SU-DHL-6 (cell line): ENCODE results near the gene ITGAE.

Experiments
- H2AFZ ChIP-seq: fragments of 200-600 bp; sonication (generic); 2 replicates; pipeline ENCODE4 v1.6.1; 2014; ENCODE audit warnings: low read depth, mild to moderate bottlenecking, moderate library complexity, mixed read lengths, antibody characterized with exemption, low read length; ENCODE audit not compliant: severe bottlenecking
- H3F3A ChIP-seq: fragments of 200-600 bp; shearing (Covaris generic); 2 replicates; pipeline ENCODE4 v1.6.0; 2016; ENCODE audit warnings: antibody characterized with exemption, mild to moderate bottlenecking; ENCODE audit not compliant: insufficient read depth
- H3K27ac ChIP-seq: fragments of 200-600 bp; sonication (generic); 2 replicates; pipeline ENCODE4 v1.5.1; 2016; ENCODE audit warnings: low read depth, mild to moderate bottlenecking, low read length, moderate library complexity, mixed read lengths
- H3K27me3 ChIP-seq: fragments of 200-600 bp; sonication (generic), shearing (Covaris generic); 2 replicates; pipeline ENCODE4 v1.6.0; 2014; ENCODE audit warnings: mild to moderate bottlenecking, low read length
- H3K36me3 ChIP-seq: fragments of 200-600 bp; sonication (generic); 2 replicates; pipeline ENCODE4 v1.6.1; 2014; ENCODE audit warnings: mild to moderate bottlenecking, low read length, mixed read lengths
- H3K4me2 ChIP-seq: fragments of 300-600, 200-600 bp; shearing (Covaris generic), sonication (generic); 2 replicates; pipeline ENCODE4 v1.6.0; 2014; ENCODE audit warnings: low read length, low read depth, mild to moderate bottlenecking; ENCODE audit not compliant: poor library complexity, severe bottlenecking
- H3K4me3 ChIP-seq: fragments of 200-600 bp; sonication (generic); 2 replicates; pipeline ENCODE4 v1.5.1; 2014; ENCODE audit warnings: antibody characterized with exemption, low read length, mild to moderate bottlenecking, mixed read lengths; ENCODE audit not compliant: insufficient read depth, poor library complexity, severe bottlenecking
- H3K79me2 ChIP-seq: fragments of 200-600 bp; sonication (generic); 2 replicates; pipeline ENCODE4 v1.6.1; 2014; ENCODE audit warnings: mild to moderate bottlenecking, low read length, moderate library complexity; ENCODE audit not compliant: insufficient read depth
- H3K9ac ChIP-seq: fragments of 200-600 bp; sonication (generic); 2 replicates; pipeline ENCODE4 v1.7.0; 2014; ENCODE audit warnings: mild to moderate bottlenecking, low read length
- H3K9me2 ChIP-seq: fragments of 200-600 bp; sonication (generic); replicated peaks from 2 replicates; pipeline ENCODE4 v1.6.1; 2014; ENCODE audit warnings: low read length; ENCODE audit not compliant: insufficient read depth
- H3K9me3 ChIP-seq: fragments of 200-600 bp; sonication (generic); 2 replicates; pipeline ENCODE4 v1.6.1; 2014; ENCODE audit warnings: low read length, mixed read lengths; ENCODE audit not compliant: insufficient read depth
- H4K20me1 ChIP-seq: fragments of 200-600 bp; sonication (generic); 2 replicates; pipeline ENCODE4 v1.6.1; 2014; ENCODE audit warnings: low read depth, mild to moderate bottlenecking, antibody characterized with exemption, low read length, moderate library complexity, mixed read lengths
- EZH2phosphoT487 ChIP-seq: fragments of 200-600 bp; sonication (generic), shearing (Covaris generic); conservative IDR thresholded peaks from 2 replicates; pipeline ENCODE4 v1.6.1; 2018; ENCODE audit warnings: mild to moderate bottlenecking, antibody characterized with exemption, low read length, moderate library complexity, mixed read lengths
- TF ChIP-seq, protein P1 (sequence below): fragments of 200-600 bp; sonication (generic); IDR thresholded peaks from one replicate; pipeline ENCODE4 v1.5.1; 2017; ENCODE audit warnings: antibody characterized with exemption, mild to moderate bottlenecking, low read length, moderate library complexity; ENCODE audit not compliant: insufficient read depth, poor library complexity, severe bottlenecking

Gene ITGAE

DNA sequence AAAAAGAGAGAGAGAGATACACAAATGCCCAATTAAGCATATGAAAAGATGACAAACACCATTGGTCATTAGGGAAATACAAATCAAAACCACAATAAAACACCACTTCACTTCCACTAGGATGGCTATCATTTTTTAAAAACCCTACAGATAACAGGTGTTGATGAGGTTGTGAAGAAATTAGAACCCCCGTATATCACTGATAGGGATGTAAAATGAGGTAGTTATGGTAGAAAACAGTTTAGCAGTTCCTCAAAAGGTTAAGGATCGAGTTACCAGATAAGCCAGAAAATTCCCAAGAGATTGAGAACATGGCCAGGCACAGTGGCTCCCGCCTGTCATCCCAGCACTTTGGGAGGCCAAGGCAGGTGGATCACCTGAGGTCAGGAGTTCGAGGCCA is 107.8 kb downstream of the ITGAE start:
- peaks cover 13% of the 10 kb centered on the region for H3F3A ChIP-seq
- H3K27me3 ChIP-seq, result no peaks in the 10 kb centered on the region
- no peaks in the 10 kb centered on the region for H3K36me3 ChIP-seq
- no peak overlapping the region for H2AFZ ChIP-seq
- no peaks in the 10 kb centered on the region for H3K9me2 ChIP-seq
- no peaks in the 10 kb centered on the region for H3K9me3 ChIP-seq
- no peak overlapping the region for H3K4me3 ChIP-seq
- TF ChIP-seq, protein P1, sequence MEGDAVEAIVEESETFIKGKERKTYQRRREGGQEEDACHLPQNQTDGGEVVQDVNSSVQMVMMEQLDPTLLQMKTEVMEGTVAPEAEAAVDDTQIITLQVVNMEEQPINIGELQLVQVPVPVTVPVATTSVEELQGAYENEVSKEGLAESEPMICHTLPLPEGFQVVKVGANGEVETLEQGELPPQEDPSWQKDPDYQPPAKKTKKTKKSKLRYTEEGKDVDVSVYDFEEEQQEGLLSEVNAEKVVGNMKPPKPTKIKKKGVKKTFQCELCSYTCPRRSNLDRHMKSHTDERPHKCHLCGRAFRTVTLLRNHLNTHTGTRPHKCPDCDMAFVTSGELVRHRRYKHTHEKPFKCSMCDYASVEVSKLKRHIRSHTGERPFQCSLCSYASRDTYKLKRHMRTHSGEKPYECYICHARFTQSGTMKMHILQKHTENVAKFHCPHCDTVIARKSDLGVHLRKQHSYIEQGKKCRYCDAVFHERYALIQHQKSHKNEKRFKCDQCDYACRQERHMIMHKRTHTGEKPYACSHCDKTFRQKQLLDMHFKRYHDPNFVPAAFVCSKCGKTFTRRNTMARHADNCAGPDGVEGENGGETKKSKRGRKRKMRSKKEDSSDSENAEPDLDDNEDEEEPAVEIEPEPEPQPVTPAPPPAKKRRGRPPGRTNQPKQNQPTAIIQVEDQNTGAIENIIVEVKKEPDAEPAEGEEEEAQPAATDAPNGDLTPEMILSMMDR, result no peak
- TF ChIP-seq EZH2phosphoT487, result no peak
- peak overlapping the region; percentile 49 for H3K27ac ChIP-seq
- H3K79me2 ChIP-seq, result peaks cover 32% of the 10 kb centered on the region
- peak overlapping the region; percentile 91 for H3K4me2 ChIP-seq
- no peaks in the 10 kb centered on the region for H4K20me1 ChIP-seq
- no peak overlapping the region for H3K9ac ChIP-seq

DNA sequence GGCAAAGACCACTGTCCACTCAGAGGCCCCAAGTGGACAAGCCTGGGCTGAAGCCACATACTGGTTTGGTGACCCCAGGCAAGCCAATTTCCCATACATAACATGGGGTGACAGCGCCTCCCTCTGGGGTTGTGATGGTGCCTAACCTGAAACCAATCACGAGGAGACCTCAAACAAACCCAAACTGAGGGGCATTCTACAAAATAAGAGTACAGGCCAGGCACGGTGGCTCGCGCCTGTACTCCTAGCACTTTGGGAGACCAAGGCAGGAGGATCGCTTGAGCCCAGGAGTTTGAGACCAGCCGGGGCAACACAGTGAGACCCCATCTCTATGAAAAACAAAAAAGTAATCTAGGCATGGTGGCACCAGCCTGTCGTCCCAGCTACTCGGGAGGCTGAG is 108.6 kb downstream of the ITGAE start:
- H3K9ac ChIP-seq, result no peak overlapping the region
- H3K9me3 ChIP-seq, result no peaks in the 10 kb centered on the region
- H3K27ac ChIP-seq, result no peak overlapping the region
- peaks cover 32% of the 10 kb centered on the region for H3K79me2 ChIP-seq
- H4K20me1 ChIP-seq, result no peaks in the 10 kb centered on the region
- H3K36me3 ChIP-seq, result no peaks in the 10 kb centered on the region
- no peaks in the 10 kb centered on the region for H3K27me3 ChIP-seq
- TF ChIP-seq, protein P1, result no peak
- no peak for TF ChIP-seq EZH2phosphoT487
- H2AFZ ChIP-seq, result no peak overlapping the region
- H3F3A ChIP-seq, result peaks cover 13% of the 10 kb centered on the region
- no peak overlapping the region for H3K4me3 ChIP-seq
- H3K4me2 ChIP-seq, result no peak overlapping the region
- no peaks in the 10 kb centered on the region for H3K9me2 ChIP-seq

DNA sequence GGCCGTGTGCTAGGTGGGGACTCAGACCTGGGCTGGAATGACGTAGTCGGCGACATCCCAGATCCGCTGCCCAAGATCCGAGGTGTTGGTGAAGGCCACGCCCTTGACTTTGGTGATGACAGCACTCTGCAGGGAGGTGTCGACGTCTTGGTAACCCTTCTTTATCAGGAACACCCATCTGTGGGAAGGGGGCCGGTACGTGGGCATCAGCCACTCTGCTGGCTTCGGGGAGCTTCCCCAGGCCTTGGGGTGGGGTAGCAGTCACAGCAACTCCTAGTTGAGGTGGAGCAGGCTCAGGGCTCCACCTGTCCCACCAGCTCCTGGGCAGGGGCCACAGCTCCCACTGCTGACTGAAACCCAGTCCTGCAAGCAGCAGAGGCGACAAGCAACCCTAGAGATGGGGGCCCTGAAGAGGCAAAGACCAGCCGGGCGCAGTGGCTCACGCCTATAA is 109.3 kb downstream of the ITGAE start:
- Histone ChIP-seq H3K9me2 (no peaks in the 10 kb centered on the region), H3K9me3 (no peaks in the 10 kb centered on the region), H3K27me3 (no peaks in the 10 kb centered on the region), H3K4me3 (no peak overlapping the region), H3K27ac (no peak overlapping the region), H2AFZ (no peak overlapping the region), H3K36me3 (no peaks in the 10 kb centered on the region), H3K79me2 (peaks cover 32% of the 10 kb centered on the region), H4K20me1 (no peaks in the 10 kb centered on the region), H3K4me2 (no peak overlapping the region), H3F3A (peaks cover 13% of the 10 kb centered on the region), H3K9ac (no peak overlapping the region)
- TF ChIP-seq, protein P1, result no peak
- no peak for TF ChIP-seq EZH2phosphoT487
